SK-N-SH (cell line): ENCODE data around the gene MLKL.

Experiments
- CTCF ChIP-seq: fragments of 200-600 bp; sonication (generic); IDR thresholded peaks from 2 replicates; pipeline ENCODE4 v1.6.1; 2017; ENCODE audit warnings: antibody characterized with exemption, mild to moderate bottlenecking, moderate library complexity
- USF1 ChIP-seq: IDR thresholded peaks from 2 replicates; pipeline ENCODE4 v1.4.0; 2012; ENCODE audit warnings: low read depth, borderline replicate concordance

DNA sequence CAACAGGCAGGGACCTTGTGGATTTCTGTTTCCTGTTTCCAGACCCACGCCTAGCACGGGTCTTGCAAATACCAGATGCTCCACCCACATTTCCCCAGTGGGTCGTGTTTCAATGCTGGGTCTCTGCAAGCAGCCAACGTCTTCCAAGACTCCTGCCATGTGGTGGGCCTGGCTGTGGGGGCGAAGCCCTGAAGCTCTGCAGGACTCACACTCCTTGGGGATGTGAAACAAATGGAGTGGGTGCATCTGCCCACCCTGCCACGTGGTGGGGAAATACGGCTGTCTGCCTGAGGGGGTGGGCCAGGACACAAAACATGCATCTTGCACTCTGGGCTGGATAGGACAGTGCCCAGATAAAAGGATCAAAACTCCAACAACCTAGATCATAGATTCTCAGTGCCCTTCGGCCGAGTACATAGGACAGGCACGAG lies 41.4 kb upstream of the MLKL start:
- TF ChIP-seq USF1 (no peak), CTCF (no peak)
